GM18508 (cell line): Measurements from ENCODE around the gene CST5.
"Not testable (repeated sequence)": the region's sequence is repeated elsewhere in the genome, so short reads cannot be mapped to it uniquely, and the experiment has no call there.

Experiments used
- ATAC-seq: cut with Tn5 transposase; IDR thresholded peaks from one replicate; pipeline ENCODE4 v1.9.1; 2021; ENCODE audit warnings: moderate number of reproducible peaks; ENCODE audit not compliant: insufficient read depth, unreplicated experiment

Gene CST5

GRCh38 chr20:23890867-23891266 is 11.3 kb upstream of the CST5 start:
- ATAC-seq = not testable (repeated sequence)

GRCh38 chr20:23889775-23890187 is 10.2 kb upstream of the CST5 start:
- ATAC-seq = no peak

GRCh38 chr20:23887856-23888255 is 8.3 kb upstream of the CST5 start:
- ATAC-seq = no peak

- ATAC-seq = no peak
Observed at GRCh38 chr20:23884771-23885162, 5.2 kb upstream of the CST5 start.

- ATAC-seq = no peak
Observed at GRCh38 chr20:23884136-23884770, 4.7 kb upstream of the CST5 start.

GRCh38 chr20:23881371-23881770 is 1.8 kb upstream of the CST5 start:
- no peak for ATAC-seq

- no peak for ATAC-seq
Observed at GRCh38 chr20:23880417-23880816, 869 bp upstream of the CST5 start.

GRCh38 chr20:23879811-23880374 is 345 bp upstream of the CST5 start:
- ATAC-seq = no peak

- ATAC-seq = no peak
Observed at GRCh38 chr20:23878787-23879186, 761 bp downstream of the CST5 start.

GRCh38 chr20:23878016-23878542 is 1.5 kb downstream of the CST5 start:
- not testable (repeated sequence) for ATAC-seq

- no peak for ATAC-seq
Observed at GRCh38 chr20:23877524-23877923, 2.0 kb downstream of the CST5 start.

GRCh38 chr20:23875606-23876237 is 3.8 kb downstream of the CST5 start:
- ATAC-seq = no peak

GRCh38 chr20:23874747-23875146 is 4.8 kb downstream of the CST5 start:
- ATAC-seq = no peak

- ATAC-seq = no peak
Observed at GRCh38 chr20:23873370-23874015, 6.1 kb downstream of the CST5 start.

- ATAC-seq = no peak
Observed at GRCh38 chr20:23872065-23872464, 7.5 kb downstream of the CST5 start.

GRCh38 chr20:23870461-23870860 is 9.1 kb downstream of the CST5 start:
- no peak for ATAC-seq

GRCh38 chr20:23869520-23869919 is 10.0 kb downstream of the CST5 start:
- no peak for ATAC-seq

- ATAC-seq = no peak
Observed at GRCh38 chr20:23868321-23868720, 11.2 kb downstream of the CST5 start.

GRCh38 chr20:23867152-23867776 is 12.3 kb downstream of the CST5 start:
- no peak for ATAC-seq

GRCh38 chr20:23860771-23861170 is 18.8 kb downstream of the CST5 start:
- ATAC-seq = not testable (repeated sequence)
